Stomach smooth muscle (tissue), 2 donors: ENCODE measurements around the gene HADH.

Experiments
- H3K27ac ChIP-seq: one replicate; pipeline ENCODE4 v1.7.0; 2013; ENCODE audit warnings: mild to moderate bottlenecking, low read length, inconsistent platforms
- H3K27me3 ChIP-seq, 2 donors: one replicate each; pipeline ENCODE4 v1.7.0; 2013; ENCODE audit warnings: low read length in 2 of 2; ENCODE audit not compliant: insufficient read depth in 2 of 2, control insufficient read depth in 1 of 2
- H3K36me3 ChIP-seq, 2 donors: one replicate each; pipeline ENCODE4 v1.7.0; 2013; ENCODE audit warnings: low read length in 2 of 2; ENCODE audit not compliant: control insufficient read depth in 2 of 2, insufficient read depth in 2 of 2
- H3K4me1 ChIP-seq: one replicate; pipeline ENCODE4 v1.7.0; 2013; ENCODE audit warnings: low read length; ENCODE audit not compliant: control insufficient read depth, insufficient read depth
- H3K4me3 ChIP-seq, 2 donors: one replicate each; pipeline ENCODE4 v1.7.0; 2013; ENCODE audit warnings: low read length in 2 of 2
- H3K9ac ChIP-seq, 2 donors: one replicate each; pipeline ENCODE4 v1.7.0; 2013; ENCODE audit warnings: low read length in 2 of 2, mild to moderate bottlenecking in 1 of 2
- H3K9me3 ChIP-seq, 2 donors: one replicate each; pipeline ENCODE4 v1.7.0; 2013; ENCODE audit warnings: low read length in 2 of 2; ENCODE audit not compliant: control insufficient read depth in 2 of 2
- donor health status: healthy.
- donor health status: Pancreatic carcinoma.

Gene HADH

GRCh38 chr4:107996949-107997788, 7.5 kb downstream of the HADH start:
- H3K4me1 ChIP-seq: peaks cover 39% of the 10 kb centered on the region
- H3K9ac ChIP-seq: no peak overlapping the region
- peak overlapping the region in 1 of 2 donors; percentile 16 for H3K4me3 ChIP-seq
- H3K36me3 ChIP-seq: no peaks in the 10 kb centered on the region
- H3K27me3 ChIP-seq: no peaks in the 10 kb centered on the region
- H3K27ac ChIP-seq: peak overlapping the region; percentile 81
- no peaks in the 10 kb centered on the region for H3K9me3 ChIP-seq

- Histone ChIP-seq H3K4me3 (peak overlapping the region; percentile 9 to 30), H3K4me1 (peaks cover 36% of the 10 kb centered on the region)
Observed at GRCh38 chr4:107997794-107998193, 8.1 kb downstream of the HADH start.

DNA sequence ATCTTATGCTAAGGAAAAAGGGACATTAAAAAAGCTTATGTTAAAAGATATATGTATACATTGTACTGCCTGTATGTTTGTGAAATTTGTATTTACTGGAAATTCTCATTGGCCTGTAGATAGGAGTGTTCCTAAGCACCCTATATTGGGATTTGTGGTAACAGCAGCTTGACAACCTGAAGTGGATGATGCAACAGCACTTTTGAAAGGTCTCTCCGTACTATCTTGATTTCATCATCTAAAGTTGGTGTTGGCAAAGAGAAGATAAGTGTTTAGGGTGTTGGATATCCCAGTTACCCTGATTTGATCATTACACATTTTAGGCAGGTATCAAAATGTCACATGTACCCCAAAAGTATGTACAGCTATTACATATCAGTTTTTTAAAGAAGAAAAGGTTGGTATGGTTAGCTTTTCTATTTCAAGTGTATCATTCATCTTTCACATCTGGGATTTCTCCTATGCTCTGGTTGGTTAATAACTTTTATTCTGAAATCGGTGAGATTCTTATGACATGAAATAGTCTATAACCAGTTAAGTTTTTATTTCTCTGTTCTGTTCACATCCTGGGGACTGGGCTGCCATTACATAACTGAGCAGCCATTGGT, 10.3 kb downstream of the HADH start:
- Histone ChIP-seq H3K27ac (peak overlapping the region; percentile 24), H3K36me3 (no peaks in the 10 kb centered on the region), H3K9ac (no peak overlapping the region), H3K9me3 (no peaks in the 10 kb centered on the region), H3K4me1 (peaks cover 37% of the 10 kb centered on the region), H3K27me3 (no peaks in the 10 kb centered on the region), H3K4me3 (no peak overlapping the region)

More at GRCh38 chr4:107997794-107998193, 8.1 kb downstream of the HADH start:
- Histone ChIP-seq H3K36me3 (no peaks in the 10 kb centered on the region), H3K27ac (no peak overlapping the region), H3K9ac (no peak overlapping the region), H3K27me3 (no peaks in the 10 kb centered on the region), H3K9me3 (no peaks in the 10 kb centered on the region)

- no peaks in the 10 kb centered on the region for H3K36me3 ChIP-seq
- peaks cover 41% of the 10 kb centered on the region for H3K4me1 ChIP-seq
- H3K9me3 ChIP-seq: no peaks in the 10 kb centered on the region
- H3K4me3 ChIP-seq: no peak overlapping the region
- H3K9ac ChIP-seq: no peak overlapping the region
- no peak overlapping the region for H3K27ac ChIP-seq
- H3K27me3 ChIP-seq: no peaks in the 10 kb centered on the region
Observed at GRCh38 chr4:108001540-108002135, 11.9 kb downstream of the HADH start.

DNA sequence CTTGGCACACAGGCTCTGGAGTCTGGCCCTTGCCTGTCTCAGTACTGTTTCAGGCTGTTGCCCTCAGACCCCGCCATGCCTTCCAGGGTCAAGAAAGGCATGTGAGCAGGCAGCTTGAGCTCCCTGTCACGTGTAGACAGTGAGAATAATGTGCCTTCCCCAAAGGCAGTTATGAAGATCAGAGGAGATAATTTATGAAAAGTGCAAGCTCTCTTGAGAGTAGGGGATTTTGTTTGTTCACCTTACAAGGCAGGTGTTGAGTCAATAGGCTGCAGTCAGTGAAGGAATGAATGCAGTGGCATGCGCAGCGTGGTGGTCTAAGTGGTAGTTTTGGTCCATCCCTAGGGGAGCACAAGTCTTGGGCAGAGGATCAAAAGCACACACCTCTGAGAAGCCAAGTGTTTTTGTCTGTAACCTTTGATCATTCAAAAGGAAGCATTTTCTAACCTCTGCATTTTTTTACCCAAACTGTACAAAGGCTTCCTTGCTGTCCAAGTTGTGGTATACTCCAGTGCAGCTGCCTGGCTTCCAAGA, 14.4 kb downstream of the HADH start:
- H3K9me3 ChIP-seq: no peaks in the 10 kb centered on the region
- peak overlapping the region; percentile 2 for H3K27ac ChIP-seq
- peaks cover 23% of the 10 kb centered on the region for H3K4me1 ChIP-seq
- no peaks in the 10 kb centered on the region for H3K27me3 ChIP-seq
- H3K9ac ChIP-seq: no peak overlapping the region
- peaks cover 0 to 2% of the 10 kb centered on the region in 2 donors for H3K36me3 ChIP-seq
- peak overlapping the region in 1 of 2 donors; percentile 9 for H3K4me3 ChIP-seq

- no peak overlapping the region for H3K27ac ChIP-seq
Observed at GRCh38 chr4:108004646-108005045, 15.0 kb downstream of the HADH start.

DNA sequence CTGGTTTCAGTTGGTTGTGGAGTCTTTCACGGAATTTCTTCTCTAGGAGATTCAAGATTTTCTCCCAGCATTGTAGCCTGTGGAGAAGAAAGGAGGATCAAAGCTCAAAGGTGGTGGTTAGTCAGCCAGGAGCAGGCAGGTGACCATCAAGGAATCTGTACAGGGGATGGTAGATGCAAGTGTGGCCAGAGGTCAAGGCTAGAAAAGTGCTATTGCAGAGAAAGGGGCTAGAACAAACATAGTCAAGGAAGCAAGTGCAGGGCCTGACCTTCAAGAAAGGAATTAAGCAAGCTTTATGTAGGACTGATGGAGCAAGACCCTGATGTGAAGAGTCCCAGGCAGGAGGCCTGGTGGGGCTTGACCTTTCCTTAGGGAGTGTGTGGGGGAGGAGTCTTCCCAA, 16.1 kb downstream of the HADH start:
- Histone ChIP-seq H3K9me3 (no peaks in the 10 kb centered on the region), H3K36me3 (peaks cover 0 to 7% of the 10 kb centered on the region in 2 donors), H3K27me3 (no peaks in the 10 kb centered on the region), H3K9ac (no peak overlapping the region), H3K27ac (no peak overlapping the region), H3K4me1 (peaks cover 17% of the 10 kb centered on the region), H3K4me3 (no peak overlapping the region)

More at GRCh38 chr4:108004646-108005045, 15.0 kb downstream of the HADH start:
- Histone ChIP-seq H3K4me1 (peaks cover 23% of the 10 kb centered on the region), H3K36me3 (peaks cover 0 to 2% of the 10 kb centered on the region in 2 donors), H3K4me3 (no peak overlapping the region), H3K27me3 (no peaks in the 10 kb centered on the region), H3K9me3 (no peaks in the 10 kb centered on the region), H3K9ac (no peak overlapping the region)

GRCh38 chr4:108006361-108006760, 16.7 kb downstream of the HADH start:
- Histone ChIP-seq H3K4me3 (no peak overlapping the region), H3K4me1 (peaks cover 17% of the 10 kb centered on the region), H3K27me3 (no peaks in the 10 kb centered on the region), H3K27ac (no peak overlapping the region), H3K9me3 (no peaks in the 10 kb centered on the region), H3K9ac (no peak overlapping the region), H3K36me3 (peaks cover 0 to 8% of the 10 kb centered on the region in 2 donors)

DNA sequence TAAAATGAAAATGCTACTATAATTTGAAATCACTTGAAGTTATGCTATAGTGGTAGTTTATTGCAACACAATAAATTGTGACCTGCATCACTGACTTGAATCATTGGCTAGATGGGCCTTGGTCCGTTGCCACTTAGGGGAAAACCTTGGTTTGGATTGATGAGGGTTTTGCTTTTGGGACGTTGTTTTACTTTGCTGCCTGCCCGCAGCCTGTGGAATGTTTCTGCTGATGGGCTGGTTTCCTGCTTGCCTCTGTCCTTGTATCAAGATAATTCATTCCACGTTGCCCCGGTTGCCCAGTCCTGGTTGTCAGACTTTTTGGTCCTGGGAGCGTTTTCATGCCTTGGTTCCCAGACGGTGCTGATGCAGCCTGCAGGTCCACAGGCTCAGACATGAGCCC, 18.3 kb downstream of the HADH start:
- peaks cover 17% of the 10 kb centered on the region for H3K4me1 ChIP-seq
- H3K4me3 ChIP-seq: no peak overlapping the region
- no peaks in the 10 kb centered on the region for H3K27me3 ChIP-seq
- H3K27ac ChIP-seq: no peak overlapping the region
- H3K9me3 ChIP-seq: no peaks in the 10 kb centered on the region
- H3K9ac ChIP-seq: no peak overlapping the region
- peaks cover 3 to 10% of the 10 kb centered on the region in 2 donors for H3K36me3 ChIP-seq

- peaks cover 3 to 12% of the 10 kb centered on the region in 2 donors for H3K36me3 ChIP-seq
- H3K4me1 ChIP-seq: peaks cover 14% of the 10 kb centered on the region
- no peaks in the 10 kb centered on the region for H3K27me3 ChIP-seq
- H3K9ac ChIP-seq: no peak overlapping the region
- H3K9me3 ChIP-seq: no peaks in the 10 kb centered on the region
- H3K4me3 ChIP-seq: no peak overlapping the region
- no peak overlapping the region for H3K27ac ChIP-seq
Observed at GRCh38 chr4:108008721-108009120, 19.0 kb downstream of the HADH start.
